WTC11 (cell line): ENCODE measurements around the gene JADE2. TPM values are rescaled to one million over a fixed set of nuclear protein-coding genes. Genes with fewer than 3 reads are reported as not detected.

Source experiments
- ATAC-seq: fragments of 200-7000 bp; cut with Tn5 transposase; 2 replicates; pipeline ENCODE4 v1.10.0; 2021; ENCODE audit warnings: mild to moderate bottlenecking, moderate library complexity
- CTCF ChIA-PET: fragments of 300-600 bp; sonication (Branson Sonifier 250); formaldehyde crosslinking; loops from one replicate; lab custom pipeline; 2021; ENCODE audit warnings: antibody characterized with exemption; lab: Charles Lee
- POLR2A ChIA-PET: fragments of 350-600 bp; sonication (Branson Sonifier 250); formaldehyde crosslinking; loops from one replicate; lab custom pipeline; 2021; ENCODE audit warnings: antibody characterized with exemption; lab: Charles Lee
- DNase-seq: peaks from one replicate; pipeline ENCODE4 v3.0.0; 2021; ENCODE audit warnings: low spot score
- H3K27ac Mint-ChIP-seq: 2 replicates; pipeline ENCODE4 v1.8.0; 2021; ENCODE audit warnings: mixed read lengths
- H3K27me3 Mint-ChIP-seq: 2 replicates; pipeline ENCODE4 v1.8.0; 2021; ENCODE audit warnings: low read depth, mild to moderate bottlenecking, moderate library complexity, mixed read lengths
- H3K36me3 Mint-ChIP-seq: 2 replicates; pipeline ENCODE4 v1.8.0; 2021; ENCODE audit warnings: mixed read lengths
- H3K4me1 Mint-ChIP-seq: 2 replicates; pipeline ENCODE4 v1.8.0; 2022; ENCODE audit warnings: mixed read lengths
- H3K4me3 Mint-ChIP-seq: 2 replicates; pipeline ENCODE4 v1.8.0; 2021; ENCODE audit warnings: mild to moderate bottlenecking, moderate library complexity, mixed read lengths
- H3K9me3 Mint-ChIP-seq: 2 replicates; pipeline ENCODE4 v1.8.0; 2021; ENCODE audit warnings: mixed read lengths
- AFF4 ChIP-seq: sonication (generic); formaldehyde crosslinking; IDR thresholded peaks from 2 replicates; pipeline ENCODE4 v1.8.1; 2023; ENCODE audit warnings: mild to moderate bottlenecking, missing genetic modification reagents, borderline replicate concordance
- ATF2 ChIP-seq: sonication (generic); formaldehyde crosslinking; IDR thresholded peaks from 2 replicates; pipeline ENCODE4 v1.8.1; 2022; ENCODE audit warnings: low read depth, missing genetic modification reagents, borderline replicate concordance
- ATF3 ChIP-seq: sonication (generic); formaldehyde crosslinking; conservative IDR thresholded peaks from 2 replicates; pipeline ENCODE4 v1.8.1; 2022; ENCODE audit warnings: mild to moderate bottlenecking, missing genetic modification reagents
- CDX4 ChIP-seq: fragments of 250-450 bp; sonication (Bioruptor Pico); IDR thresholded peaks from 2 replicates; pipeline ENCODE4 v1.9.0; 2021; ENCODE audit warnings: moderate library complexity, mild to moderate bottlenecking, inconsistent platforms, borderline replicate concordance
- ERG ChIP-seq: fragments of 250-450 bp; sonication (Bioruptor Pico); IDR thresholded peaks from 2 replicates; pipeline ENCODE4 v1.8.0; 2021; ENCODE audit warnings: mild to moderate bottlenecking
- HMGXB4 ChIP-seq: sonication (generic); formaldehyde crosslinking; IDR thresholded peaks from 2 replicates; pipeline ENCODE4 v1.8.1; 2023; ENCODE audit warnings: mild to moderate bottlenecking, moderate library complexity, missing genetic modification reagents
- KAT7 ChIP-seq: sonication (generic); formaldehyde crosslinking; IDR thresholded peaks from 2 replicates; pipeline ENCODE4 v1.8.1; 2023; ENCODE audit warnings: missing genetic modification reagents, mild to moderate bottlenecking, borderline replicate concordance
- NFE2L1 ChIP-seq: sonication (generic); formaldehyde crosslinking; IDR thresholded peaks from 2 replicates; pipeline ENCODE4 v1.8.1; 2023; ENCODE audit warnings: missing genetic modification reagents
- NR1H2 ChIP-seq: sonication (generic); formaldehyde crosslinking; IDR thresholded peaks from 2 replicates; pipeline ENCODE4 v1.9.0; 2021; ENCODE audit warnings: mild to moderate bottlenecking, moderate library complexity, missing genetic modification reagents
- NR3C1 ChIP-seq: sonication (generic); formaldehyde crosslinking; conservative IDR thresholded peaks from 2 replicates; pipeline ENCODE4 v1.8.1; 2023; ENCODE audit warnings: low read depth, mild to moderate bottlenecking, missing genetic modification reagents
- ZBTB43 ChIP-seq: sonication (generic); formaldehyde crosslinking; IDR thresholded peaks from 2 replicates; pipeline ENCODE4 v1.8.1; 2023; ENCODE audit warnings: mild to moderate bottlenecking, missing genetic modification reagents
- ZNF121 ChIP-seq: sonication (generic); formaldehyde crosslinking; IDR thresholded peaks from 2 replicates; pipeline ENCODE4 v1.8.0; 2023; ENCODE audit warnings: missing genetic modification reagents
- ZNF219 ChIP-seq: sonication (generic); formaldehyde crosslinking; IDR thresholded peaks from 2 replicates; pipeline ENCODE4 v1.8.0; 2023; ENCODE audit warnings: missing genetic modification reagents, mild to moderate bottlenecking, borderline replicate concordance
- ZNF416 ChIP-seq: fragments of 250-450 bp; sonication (Bioruptor Pico); IDR thresholded peaks from 2 replicates; pipeline ENCODE4 v1.9.0; 2021; ENCODE audit warnings: mild to moderate bottlenecking, inconsistent platforms
- total RNA-seq: library from RNA; stranded (reverse); gene quantifications from 3 replicates; pipeline ENCODE4 v1.2.3, GENCODE V29; 2021

The JADE2 gene
- total RNA-seq, 1 experiment from 2014 or later, result 40.8 TPM

- H3K9me3 Mint-ChIP-seq, result no peaks in the 10 kb centered on the region
- ChIA-PET CTCF (no interaction called here), POLR2A (no interaction called here)
- H3K27me3 Mint-ChIP-seq, result no peaks in the 10 kb centered on the region
- no peak overlapping the region for H3K4me3 Mint-ChIP-seq
- TF ChIP-seq HMGXB4 (CRISPR knock-in tag) (no peak), ZNF121 (CRISPR knock-in tag) (peak; percentile 95)
- peaks cover 66% of the 10 kb centered on the region for H3K4me1 Mint-ChIP-seq
- H3K27ac Mint-ChIP-seq, result no peak overlapping the region
- DNase-seq (no peak), ATAC-seq (no peak)
- H3K36me3 Mint-ChIP-seq, result no peaks in the 10 kb centered on the region
Observed at GRCh38 chr5:134508521-134509195, 16.8 kb upstream of the JADE2 start.

- POLR2A ChIA-PET, result no interaction called here
- TF ChIP-seq ZBTB43 (no peak), ATF2 (CRISPR knock-in tag) (no peak), NR3C1 (CRISPR knock-in tag) (no peak), KAT7 (CRISPR knock-in tag) (no peak)
- Mint-ChIP-seq H3K27ac (peak overlapping the region; percentile 97), H3K4me1 (peaks cover 65% of the 10 kb centered on the region), H3K36me3 (no peaks in the 10 kb centered on the region), H3K4me3 (no peak overlapping the region), H3K9me3 (no peaks in the 10 kb centered on the region), H3K27me3 (no peaks in the 10 kb centered on the region)
- DNase-seq (no peak), ATAC-seq (no peak)
- CTCF ChIA-PET, result interaction anchor here (0.8 kb wide), 1 partner anchor 78 kb away, joined by 4 read pairs; no protein-coding TSS in a partner anchor
Observed at GRCh38 chr5:134509308-134510040, 16.0 kb upstream of the JADE2 start.

GRCh38 chr5:134510970-134511795, 14.3 kb upstream of the JADE2 start:
- Mint-ChIP-seq H3K4me1 (peaks cover 59% of the 10 kb centered on the region), H3K36me3 (no peaks in the 10 kb centered on the region), H3K9me3 (no peaks in the 10 kb centered on the region), H3K4me3 (peak overlapping the region; percentile 30), H3K27ac (peak overlapping the region; percentile 97), H3K27me3 (no peaks in the 10 kb centered on the region)
- CTCF ChIA-PET, result interaction anchor here (0.6 to 2.7 kb wide), 18 partner anchors 8 to 191 kb away, joined by 3 to 21 read pairs (median 5); partner anchors contain the start of gene CDKN2AIPNL
- POLR2A ChIA-PET, result interaction anchor here (0.6 to 3.2 kb wide), 7 partner anchors 8 to 125 kb away, joined by 3 to 58 read pairs (median 7); partner anchors contain the start of genes CDKN2AIPNL and JADE2
- DNase-seq, result peak; percentile 44
- ATAC-seq, result peak; percentile 44
- TF ChIP-seq AFF4 (CRISPR knock-in tag) (no peak), ATF3 (peak; percentile 53; the same call in 1 of the 2 replicates), ZNF219 (CRISPR knock-in tag) (no peak), NFE2L1 (CRISPR knock-in tag) (0 out of 2 replicates have a peak, but pooled peaks have one; percentile 27), CDX4 (CRISPR knock-in tag) (no peak), ZNF416 (no peak), NR1H2 (no peak), ERG (CRISPR knock-in tag) (no peak)
